ENCODE results near the gene CENPVL1.
"Not testable (repeated sequence)": the region's sequence is repeated elsewhere in the genome, so short reads cannot be mapped to it uniquely, and the experiment has no call there.

CENPVL1 gene

DNA sequence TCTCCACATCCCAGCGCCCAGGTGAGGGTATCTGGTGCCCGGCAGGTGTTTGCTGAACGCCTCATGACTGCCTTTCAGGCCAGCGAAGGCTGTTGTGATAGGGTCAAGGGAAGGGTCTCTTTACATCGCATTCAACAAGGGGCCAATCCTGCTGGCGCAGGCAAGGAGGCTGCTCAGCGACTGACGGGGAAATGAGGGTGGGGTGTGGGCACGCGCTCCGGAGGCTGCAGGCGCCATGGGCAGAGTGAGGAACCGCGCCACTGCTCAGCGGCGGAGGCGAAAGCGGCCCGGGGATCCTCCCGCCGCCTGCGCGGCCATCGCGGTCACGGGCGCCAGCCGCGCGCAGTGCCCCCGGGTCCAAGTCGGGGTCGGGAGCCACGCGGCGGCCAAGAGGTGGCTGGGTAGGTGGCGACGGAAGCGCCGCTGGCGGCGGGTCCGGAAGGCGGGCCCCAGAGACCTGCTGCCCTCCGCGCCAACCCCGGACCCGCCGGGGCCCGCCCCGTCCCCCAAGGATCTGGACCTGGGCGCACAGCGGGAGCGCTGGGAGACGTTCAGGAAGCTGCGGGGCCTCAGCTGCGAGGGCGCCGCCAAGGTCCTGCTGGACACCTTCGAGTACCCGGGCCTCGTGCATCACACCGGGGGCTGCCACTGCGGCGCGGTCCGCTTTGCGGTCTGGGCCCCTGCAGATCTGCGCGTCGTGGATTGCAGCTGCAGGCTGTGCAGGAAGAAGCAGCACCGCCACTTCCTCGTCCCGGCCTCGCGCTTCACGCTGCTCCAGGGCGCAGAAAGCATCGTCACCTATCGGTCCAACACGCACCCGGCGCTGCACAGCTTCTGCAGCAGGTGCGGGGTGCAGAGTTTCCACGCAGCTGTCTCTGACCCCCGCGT is at the start of gene CENPVL1:
Gene CENPVL1, plus strand, starts transcription at position 236 of the 888 bp plus-strand sequence. Its CDS starts 0 bp downstream, at position 236.
- DNase-seq (ENCODE audit: low spot score); in situ Hi-C loops (cut with MboI; ENCODE audit: low pct_unique_long_range_greater_than_20kb, low sequenced_read_pairs, unreplicated experiment): not testable (repeated sequence)

DNA sequence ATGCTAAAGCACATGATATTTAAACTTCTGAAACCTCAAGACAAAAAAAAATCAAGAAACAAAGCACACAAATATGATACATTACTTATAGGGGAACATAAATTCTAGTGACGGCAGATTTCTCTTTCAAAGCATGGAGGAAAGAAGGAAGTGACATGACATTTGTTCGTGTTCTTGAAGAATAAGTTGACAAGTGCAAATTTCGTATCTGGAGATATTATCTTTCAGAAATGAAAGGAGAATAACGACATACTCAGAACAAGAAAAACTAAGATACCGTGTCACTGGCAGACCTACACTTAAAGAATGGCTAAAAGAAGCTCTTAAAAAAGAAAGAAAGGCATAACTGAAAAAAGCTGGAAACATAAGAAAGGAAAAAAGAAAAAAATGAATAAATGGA is 44.3 kb upstream of the CENPVL1 start:
- TF ChIP-seq, protein P1, sequence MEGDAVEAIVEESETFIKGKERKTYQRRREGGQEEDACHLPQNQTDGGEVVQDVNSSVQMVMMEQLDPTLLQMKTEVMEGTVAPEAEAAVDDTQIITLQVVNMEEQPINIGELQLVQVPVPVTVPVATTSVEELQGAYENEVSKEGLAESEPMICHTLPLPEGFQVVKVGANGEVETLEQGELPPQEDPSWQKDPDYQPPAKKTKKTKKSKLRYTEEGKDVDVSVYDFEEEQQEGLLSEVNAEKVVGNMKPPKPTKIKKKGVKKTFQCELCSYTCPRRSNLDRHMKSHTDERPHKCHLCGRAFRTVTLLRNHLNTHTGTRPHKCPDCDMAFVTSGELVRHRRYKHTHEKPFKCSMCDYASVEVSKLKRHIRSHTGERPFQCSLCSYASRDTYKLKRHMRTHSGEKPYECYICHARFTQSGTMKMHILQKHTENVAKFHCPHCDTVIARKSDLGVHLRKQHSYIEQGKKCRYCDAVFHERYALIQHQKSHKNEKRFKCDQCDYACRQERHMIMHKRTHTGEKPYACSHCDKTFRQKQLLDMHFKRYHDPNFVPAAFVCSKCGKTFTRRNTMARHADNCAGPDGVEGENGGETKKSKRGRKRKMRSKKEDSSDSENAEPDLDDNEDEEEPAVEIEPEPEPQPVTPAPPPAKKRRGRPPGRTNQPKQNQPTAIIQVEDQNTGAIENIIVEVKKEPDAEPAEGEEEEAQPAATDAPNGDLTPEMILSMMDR (IDR thresholded peaks at IDR 0.05; ENCODE audit: extremely low read depth, insufficient read depth, missing control alignments), result no peak
- DNase-seq (ENCODE audit: low spot score), result no peak
- in situ Hi-C loops (cut with MboI; ENCODE audit: low pct_unique_long_range_greater_than_20kb, low sequenced_read_pairs, unreplicated experiment), result no loop called here

DNA sequence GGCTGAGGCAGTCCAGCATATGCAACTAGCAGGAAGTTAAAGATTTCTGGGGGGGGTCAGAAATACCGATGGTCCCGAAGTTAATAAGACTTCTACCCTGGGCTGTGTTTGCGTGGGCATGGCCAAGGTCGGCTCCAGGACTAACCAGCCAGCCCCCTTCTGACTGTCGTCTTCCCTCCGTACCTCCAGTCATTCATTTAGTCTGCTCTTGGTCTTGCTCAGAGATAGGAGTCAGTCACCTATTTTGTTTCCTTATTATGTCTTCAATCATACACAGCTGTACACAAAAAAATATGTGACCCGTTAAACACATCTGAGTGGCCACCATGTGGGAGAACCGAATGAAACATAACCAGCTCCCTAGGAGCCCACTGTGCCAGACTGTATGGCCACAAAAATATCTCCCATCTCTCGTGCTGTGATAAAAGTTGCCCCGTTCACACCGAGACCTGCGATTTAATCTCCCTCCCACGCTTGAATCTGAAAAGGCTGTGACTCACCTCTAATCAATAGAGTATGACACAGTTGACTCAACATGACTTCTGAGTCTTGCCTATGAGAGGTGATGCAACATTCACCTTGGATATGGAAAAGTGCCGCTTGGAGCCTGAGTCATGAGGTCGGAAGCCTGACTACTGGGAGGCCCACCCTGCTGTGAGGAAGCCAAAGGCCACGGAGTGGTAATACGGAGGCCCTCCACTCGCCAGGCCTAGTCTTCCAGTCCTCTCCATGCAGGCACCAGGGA is 30.5 kb upstream of the CENPVL1 start:
- in situ Hi-C loops (cut with MboI; ENCODE audit: low pct_unique_long_range_greater_than_20kb, low sequenced_read_pairs, unreplicated experiment), result not testable (repeated sequence)

DNA sequence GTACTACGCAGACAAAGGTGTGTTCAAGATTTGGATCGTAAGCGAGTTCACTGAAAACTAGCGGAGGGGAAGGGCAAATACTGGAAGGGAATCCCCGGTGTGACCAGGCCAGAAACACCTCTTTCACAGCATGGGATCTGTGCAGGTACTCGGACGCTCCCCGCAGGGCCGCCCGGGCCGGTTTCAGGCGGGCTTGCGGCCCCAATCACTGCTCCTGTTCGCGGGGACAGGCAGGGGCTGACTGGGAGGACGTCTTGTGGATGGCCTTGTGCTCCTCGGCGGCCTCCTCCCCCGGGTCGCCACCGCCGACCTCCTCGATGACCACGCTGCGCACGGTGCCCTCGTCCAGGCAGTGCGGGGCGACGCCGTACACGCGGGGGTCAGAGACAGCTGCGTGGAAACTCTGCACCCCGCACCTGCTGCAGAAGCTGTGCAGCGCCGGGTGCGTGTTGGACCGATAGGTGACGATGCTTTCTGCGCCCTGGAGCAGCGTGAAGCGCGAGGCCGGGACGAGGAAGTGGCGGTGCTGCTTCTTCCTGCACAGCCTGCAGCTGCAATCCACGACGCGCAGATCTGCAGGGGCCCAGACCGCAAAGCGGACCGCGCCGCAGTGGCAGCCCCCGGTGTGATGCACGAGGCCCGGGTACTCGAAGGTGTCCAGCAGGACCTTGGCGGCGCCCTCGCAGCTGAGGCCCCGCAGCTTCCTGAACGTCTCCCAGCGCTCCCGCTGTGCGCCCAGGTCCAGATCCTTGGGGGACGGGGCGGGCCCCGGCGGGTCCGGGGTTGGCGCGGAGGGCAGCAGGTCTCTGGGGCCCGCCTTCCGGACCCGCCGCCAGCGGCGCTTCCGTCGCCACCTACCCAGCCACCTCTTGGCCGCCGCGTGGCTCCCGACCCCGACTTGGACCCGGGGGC is 28.2 kb upstream of the CENPVL1 start:
- DNase-seq (ENCODE audit: low spot score); in situ Hi-C loops (cut with MboI; ENCODE audit: low pct_unique_long_range_greater_than_20kb, low sequenced_read_pairs, unreplicated experiment): not testable (repeated sequence)

More for the DNA sequence above, 30.5 kb upstream of the CENPVL1 start:
- DNase-seq (ENCODE audit: low spot score), result not testable (repeated sequence)

DNA sequence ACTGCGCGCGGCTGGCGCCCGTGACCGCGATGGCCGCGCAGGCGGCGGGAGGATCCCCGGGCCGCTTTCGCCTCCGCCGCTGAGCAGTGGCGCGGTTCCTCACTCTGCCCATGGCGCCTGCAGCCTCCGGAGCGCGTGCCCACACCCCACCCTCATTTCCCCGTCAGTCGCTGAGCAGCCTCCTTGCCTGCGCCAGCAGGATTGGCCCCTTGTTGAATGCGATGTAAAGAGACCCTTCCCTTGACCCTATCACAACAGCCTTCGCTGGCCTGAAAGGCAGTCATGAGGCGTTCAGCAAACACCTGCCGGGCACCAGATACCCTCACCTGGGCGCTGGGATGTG is 27.6 kb upstream of the CENPVL1 start, which contains the start of gene CENPVL2:
Gene CENPVL2, minus strand, starts transcription at position 112 of the 343 bp plus-strand sequence. Its CDS starts 0 bp downstream, at position 112.
- DNase-seq (ENCODE audit: low spot score); in situ Hi-C loops (cut with MboI; ENCODE audit: low pct_unique_long_range_greater_than_20kb, low sequenced_read_pairs, unreplicated experiment): not testable (repeated sequence)

DNA sequence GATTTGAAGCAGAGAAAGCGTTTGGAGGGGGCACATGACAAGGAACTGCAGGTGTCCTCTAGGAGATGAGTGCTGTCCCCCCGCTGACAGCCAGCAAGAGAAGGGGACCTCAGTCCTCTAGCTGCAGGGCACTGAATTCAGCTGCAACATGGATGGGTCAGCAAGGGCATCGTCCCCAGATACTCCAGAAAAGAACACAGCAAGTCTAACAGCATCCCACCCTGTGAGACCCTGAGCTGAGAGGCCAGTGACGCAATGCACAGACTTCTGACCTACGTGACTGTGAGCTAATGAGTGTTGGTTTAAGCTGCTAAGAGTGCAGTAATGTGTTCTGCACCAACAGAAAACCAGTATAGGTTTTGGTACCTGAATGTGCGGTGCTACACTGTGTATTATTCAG is 16.1 kb upstream of the CENPVL1 start:
- in situ Hi-C loops (cut with MboI; ENCODE audit: low pct_unique_long_range_greater_than_20kb, low sequenced_read_pairs, unreplicated experiment), result no loop called here
- TF ChIP-seq, protein P1 (IDR thresholded peaks at IDR 0.05; ENCODE audit: extremely low read depth, insufficient read depth, missing control alignments), result no peak
- DNase-seq (ENCODE audit: low spot score), result no peak

DNA sequence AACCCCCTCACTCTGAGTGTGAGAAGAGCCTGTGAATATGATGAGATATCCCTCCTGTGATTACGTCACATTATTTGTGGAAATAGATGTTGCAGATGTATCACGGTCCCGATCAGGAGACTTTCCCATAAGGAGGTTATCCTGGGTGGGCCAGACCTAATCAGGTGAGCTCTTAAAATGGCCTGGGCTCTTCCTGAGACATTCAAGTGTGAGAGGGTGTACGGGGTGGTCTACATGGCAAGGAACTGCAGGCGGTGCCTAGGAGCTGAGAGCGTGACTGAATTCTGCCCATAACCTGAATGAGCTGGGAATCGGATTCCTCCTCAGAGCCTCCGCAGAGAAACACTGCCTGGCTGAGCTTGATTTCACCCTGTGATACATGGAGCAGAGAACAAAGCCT is 12.9 kb upstream of the CENPVL1 start:
- in situ Hi-C loops (cut with MboI; ENCODE audit: low pct_unique_long_range_greater_than_20kb, low sequenced_read_pairs, unreplicated experiment), result no loop called here

DNA sequence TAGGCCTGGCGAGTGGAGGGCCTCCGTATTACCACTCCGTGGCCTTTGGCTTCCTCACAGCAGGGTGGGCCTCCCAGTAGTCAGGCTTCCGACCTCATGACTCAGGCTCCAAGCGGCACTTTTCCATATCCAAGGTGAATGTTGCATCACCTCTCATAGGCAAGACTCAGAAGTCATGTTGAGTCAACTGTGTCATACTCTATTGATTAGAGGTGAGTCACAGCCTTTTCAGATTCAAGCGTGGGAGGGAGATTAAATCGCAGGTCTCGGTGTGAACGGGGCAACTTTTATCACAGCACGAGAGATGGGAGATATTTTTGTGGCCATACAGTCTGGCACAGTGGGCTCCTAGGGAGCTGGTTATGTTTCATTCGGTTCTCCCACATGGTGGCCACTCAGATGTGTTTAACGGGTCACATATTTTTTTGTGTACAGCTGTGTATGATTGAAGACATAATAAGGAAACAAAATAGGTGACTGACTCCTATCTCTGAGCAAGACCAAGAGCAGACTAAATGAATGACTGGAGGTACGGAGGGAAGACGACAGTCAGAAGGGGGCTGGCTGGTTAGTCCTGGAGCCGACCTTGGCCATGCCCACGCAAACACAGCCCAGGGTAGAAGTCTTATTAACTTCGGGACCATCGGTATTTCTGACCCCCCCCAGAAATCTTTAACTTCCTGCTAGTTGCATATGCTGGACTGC is 2.8 kb downstream of the CENPVL1 start:
- in situ Hi-C loops (cut with MboI; ENCODE audit: low pct_unique_long_range_greater_than_20kb, low sequenced_read_pairs, unreplicated experiment), result not testable (repeated sequence)

More for the DNA sequence above, 12.9 kb upstream of the CENPVL1 start:
- TF ChIP-seq, protein P1 (IDR thresholded peaks at IDR 0.05; ENCODE audit: extremely low read depth, insufficient read depth, missing control alignments), result no peak
- DNase-seq (ENCODE audit: low spot score), result no peak

More for the DNA sequence above, 2.8 kb downstream of the CENPVL1 start:
- DNase-seq (ENCODE audit: low spot score), result not testable (repeated sequence)
